Upper lobe of right lung (tissue), 1 donor: ENCODE results near the gene TJP3. TPM values are rescaled to one million over a fixed set of nuclear protein-coding genes. Genes with fewer than 3 reads are reported as not detected.

Source experiments
- ATAC-seq: fragments of 200-7000 bp; cut with Tn5 transposase; one replicate; pipeline ENCODE4 v1.9.1; 2020; ENCODE audit warnings: mild to moderate bottlenecking, moderate library complexity
- DNase-seq: peaks from one replicate; pipeline ENCODE4 v3.0.0-alpha.2; 2020
- H3K27ac ChIP-seq: fragments of 200-600 bp; one replicate; pipeline ENCODE4 v1.8.0; 2022
- H3K27me3 ChIP-seq: fragments of 200-600 bp; one replicate; pipeline ENCODE4 v1.8.0; 2022; ENCODE audit warnings: mild to moderate bottlenecking
- H3K36me3 ChIP-seq: fragments of 200-600 bp; one replicate; pipeline ENCODE4 v1.8.0; 2022
- H3K4me1 ChIP-seq: fragments of 200-600 bp; one replicate; pipeline ENCODE4 v1.8.0; 2022
- H3K4me3 ChIP-seq: fragments of 200-600 bp; one replicate; pipeline ENCODE4 v1.8.0; 2022; ENCODE audit warnings: mild to moderate bottlenecking
- H3K9me3 ChIP-seq: fragments of 200-600 bp; one replicate; pipeline ENCODE4 v1.8.0; 2022
- CTCF ChIP-seq: fragments of 200-600 bp; IDR thresholded peaks from one replicate; pipeline ENCODE4 v1.8.0; 2022; ENCODE audit warnings: antibody characterized with exemption
- intact Hi-C: fragments of 100-400 bp; cut with DNase I; formaldehyde crosslinking; loops from one replicate; pipeline ENCODE4 v1.11.0; 2022
- total RNA-seq: library from RNA; stranded (reverse); fragmentation: NEBNext Ultra II Directional; extraction: Animal tissue kit (Norgen Biotek cat#: 25700); gene quantifications from one replicate; pipeline ENCODE4 v1.2.1, GENCODE V29; 2021
- donor health status: DM: no; HTN: yes; CAD: no; lungs with severe emphysema.

The TJP3 gene
- total RNA-seq, 1 donor from 2014 or later: 23.0 TPM

DNA sequence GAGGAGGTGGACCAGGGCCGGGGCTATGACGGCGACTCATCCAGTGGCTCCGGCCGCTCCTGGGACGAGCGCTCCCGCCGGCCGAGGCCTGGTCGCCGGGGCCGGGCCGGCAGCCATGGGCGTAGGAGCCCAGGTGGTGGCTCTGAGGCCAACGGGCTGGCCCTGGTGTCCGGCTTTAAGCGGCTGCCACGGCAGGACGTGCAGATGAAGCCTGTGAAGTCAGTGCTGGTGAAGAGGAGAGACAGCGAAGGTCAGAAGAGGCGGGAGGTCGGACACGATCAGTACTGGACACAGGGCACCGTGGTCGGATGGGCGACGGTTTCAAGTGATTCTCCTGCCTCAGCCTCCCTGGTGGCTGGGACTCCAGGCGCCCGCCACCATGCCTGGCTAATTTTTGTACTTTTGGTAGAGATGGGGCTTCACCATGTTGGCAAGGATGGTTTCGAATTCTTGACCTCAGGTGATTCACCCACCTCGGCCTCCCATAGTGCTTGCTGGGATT is 22.3 kb downstream of the TJP3 start:
- ATAC-seq (no peak), DNase-seq (no peak)
- H3K4me1 ChIP-seq: no peaks in the 10 kb centered on the region
- no peak overlapping the region for H3K4me3 ChIP-seq
- no peaks in the 10 kb centered on the region for H3K9me3 ChIP-seq
- H3K27me3 ChIP-seq: no peaks in the 10 kb centered on the region
- TF ChIP-seq CTCF: no peak
- peaks cover 3% of the 10 kb centered on the region for H3K36me3 ChIP-seq
- intact Hi-C loops: no loop called here
- H3K27ac ChIP-seq: no peak overlapping the region

- H3K4me1 ChIP-seq: no peaks in the 10 kb centered on the region
- H3K9me3 ChIP-seq: no peaks in the 10 kb centered on the region
- no peak for TF ChIP-seq CTCF
- intact Hi-C loops: no loop called here
- H3K27ac ChIP-seq: no peak overlapping the region
- no peaks in the 10 kb centered on the region for H3K27me3 ChIP-seq
- no peak for ATAC-seq
- no peak for DNase-seq
- H3K36me3 ChIP-seq: peaks cover 4% of the 10 kb centered on the region
- H3K4me3 ChIP-seq: no peak overlapping the region
Measured at GRCh38 chr19:3732108-3732507, 23.9 kb downstream of the TJP3 start.

DNA sequence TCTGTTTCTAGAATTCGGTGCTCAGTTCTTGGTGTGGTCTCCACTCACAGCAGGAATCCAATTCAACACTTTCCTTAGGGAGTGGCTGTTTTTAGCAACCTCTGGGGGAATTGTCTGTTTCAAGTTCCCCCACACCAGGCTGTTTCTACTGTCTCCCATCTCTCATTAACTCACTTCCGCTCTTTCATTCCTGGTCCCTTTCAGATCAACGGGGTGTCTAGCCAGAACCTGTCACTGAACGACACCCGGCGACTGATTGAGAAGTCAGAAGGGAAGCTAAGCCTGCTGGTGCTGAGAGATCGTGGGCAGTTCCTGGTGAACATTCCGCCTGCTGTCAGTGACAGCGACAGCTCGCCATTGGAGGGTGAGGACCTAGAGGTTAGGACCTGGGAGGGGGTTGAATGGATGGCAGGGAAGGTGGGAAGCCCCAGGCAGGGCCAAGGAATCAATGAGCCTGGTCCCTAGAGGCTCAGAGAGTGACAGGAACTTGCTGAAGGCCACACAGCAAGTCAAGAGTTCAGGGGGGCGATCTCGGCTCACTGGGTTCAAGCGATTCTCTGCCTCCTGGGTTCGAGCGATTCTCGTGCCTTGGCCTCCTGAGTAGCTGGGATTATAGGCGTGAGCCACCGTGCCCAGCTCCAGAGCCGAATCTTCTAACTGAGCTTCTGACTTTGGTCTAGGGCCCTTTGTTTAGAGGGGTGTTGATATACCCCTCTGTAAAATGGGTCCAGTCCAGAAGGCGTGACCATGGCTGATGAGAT is 25.5 kb downstream of the TJP3 start:
- Histone ChIP-seq H3K27ac (no peak overlapping the region), H3K9me3 (no peaks in the 10 kb centered on the region), H3K4me1 (no peaks in the 10 kb centered on the region), H3K4me3 (no peak overlapping the region), H3K27me3 (no peaks in the 10 kb centered on the region), H3K36me3 (peaks cover 9% of the 10 kb centered on the region)
- TF ChIP-seq CTCF: no peak
- no peak for ATAC-seq
- intact Hi-C loops: no loop called here
- no peak for DNase-seq

DNA sequence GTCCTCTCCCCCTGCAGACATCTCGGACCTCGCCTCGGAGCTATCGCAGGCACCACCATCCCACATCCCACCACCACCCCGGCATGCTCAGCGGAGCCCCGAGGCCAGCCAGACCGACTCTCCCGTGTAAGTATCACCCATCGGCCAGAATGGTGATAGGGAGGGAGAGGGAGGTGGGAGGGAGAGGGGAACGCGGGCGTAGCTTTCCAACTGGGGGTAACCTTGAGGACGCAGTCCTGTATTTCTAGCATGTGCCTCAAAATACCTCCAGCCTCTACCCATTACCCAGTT is 26.1 kb downstream of the TJP3 start:
- TF ChIP-seq CTCF: no peak
- no peak for ATAC-seq
- Histone ChIP-seq H3K36me3 (peaks cover 9% of the 10 kb centered on the region), H3K4me3 (no peak overlapping the region), H3K9me3 (no peaks in the 10 kb centered on the region), H3K4me1 (no peaks in the 10 kb centered on the region), H3K27ac (no peak overlapping the region), H3K27me3 (no peaks in the 10 kb centered on the region)
- intact Hi-C loops: no loop called here
- no peak for DNase-seq

DNA sequence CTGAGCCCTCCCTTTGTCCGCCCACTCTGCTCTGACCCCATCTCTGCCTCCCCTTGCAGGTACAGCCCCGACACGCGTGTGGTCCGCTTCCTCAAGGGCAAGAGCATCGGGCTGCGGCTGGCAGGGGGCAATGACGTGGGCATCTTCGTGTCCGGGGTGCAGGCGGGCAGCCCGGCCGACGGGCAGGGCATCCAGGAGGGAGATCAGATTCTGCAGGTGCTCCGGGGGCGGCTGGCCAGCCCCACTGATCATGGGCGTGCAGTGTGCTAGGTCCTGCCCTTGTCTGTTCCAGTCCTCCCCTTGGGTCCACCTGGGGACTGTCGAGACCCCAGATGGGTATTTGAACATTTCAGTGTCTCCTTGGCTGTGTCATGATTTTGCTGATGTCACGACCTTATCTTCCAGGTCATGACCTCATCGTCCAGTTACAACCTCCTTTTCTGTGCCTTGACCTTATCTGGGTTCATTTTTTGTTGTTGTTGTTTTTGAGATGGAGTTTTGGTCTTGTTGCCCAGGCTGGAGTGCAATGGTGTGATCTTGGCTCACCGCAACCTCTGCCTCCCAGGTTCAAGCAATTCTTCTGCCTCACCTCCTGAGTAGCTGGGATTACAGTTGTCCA is 28.0 kb downstream of the TJP3 start:
- Histone ChIP-seq H3K27me3 (no peaks in the 10 kb centered on the region), H3K4me3 (no peak overlapping the region), H3K4me1 (no peaks in the 10 kb centered on the region), H3K36me3 (peaks cover 9% of the 10 kb centered on the region), H3K9me3 (no peaks in the 10 kb centered on the region), H3K27ac (no peak overlapping the region)
- ATAC-seq (no peak), DNase-seq (no peak)
- intact Hi-C loops: no loop called here
- no peak for TF ChIP-seq CTCF
